Right atrium auricular region (tissue), 2 donors: ENCODE data around the gene RSAD1. TPM values are rescaled to one million over a fixed set of nuclear protein-coding genes. Genes with fewer than 3 reads are reported as not detected.

ENCODE experiments used
- DNase-seq: peaks from one replicate; pipeline ENCODE4 v3.0.0-alpha.2; 2019; ENCODE audit warnings: low spot score
- H3K27ac ChIP-seq, 2 donors: fragments of 200-600 bp; sonication (generic); 1 replicate in 1 of 2; 2 replicates in 1 of 2; pipeline ENCODE4 v1.5.1; 2016 to 2019
- H3K27me3 ChIP-seq, 2 donors: fragments of 200-600 bp; sonication (generic); one replicate each; pipeline versions ENCODE4 v1.5.1 to v1.6.0; 2017 to 2019
- H3K36me3 ChIP-seq: fragments of 200-600 bp; sonication (generic); one replicate; pipeline ENCODE4 v1.5.1; 2016
- H3K4me1 ChIP-seq, 2 donors: fragments of 200-600 bp; sonication (generic); one replicate each; pipeline versions ENCODE4 v1.5.1 to v1.6.0; 2017 to 2019
- H3K4me3 ChIP-seq, 2 donors: fragments of 200-600 bp; sonication (generic); 1 replicate in 1 of 2; 2 replicates in 1 of 2; pipeline ENCODE4 v1.5.1; 2017 to 2019; ENCODE audit warnings: mild to moderate bottlenecking in 1 of 2, moderate library complexity in 1 of 2
- H3K9me3 ChIP-seq, 2 donors: fragments of 200-600 bp; sonication (generic); one replicate each; pipeline ENCODE4 v1.5.1; 2019
- total RNA-seq, 2 donors: library from RNA; depleted of rRNA; stranded (reverse); fragments of >200 nt; gene quantifications; one replicate each; pipeline ENCODE4 v1.1.0, GENCODE V29; 2016
- TF ChIP-seq, protein P1 (sequence below), 2 donors: fragments of 200-600 bp; sonication (generic); IDR thresholded peaks; one replicate each; pipeline ENCODE4 v1.5.1; 2019; ENCODE audit warnings: antibody characterized with exemption in 2 of 2

The RSAD1 gene
- total RNA-seq, 2 donors from 2014 or later = 19.1 to 19.3 TPM

DNA sequence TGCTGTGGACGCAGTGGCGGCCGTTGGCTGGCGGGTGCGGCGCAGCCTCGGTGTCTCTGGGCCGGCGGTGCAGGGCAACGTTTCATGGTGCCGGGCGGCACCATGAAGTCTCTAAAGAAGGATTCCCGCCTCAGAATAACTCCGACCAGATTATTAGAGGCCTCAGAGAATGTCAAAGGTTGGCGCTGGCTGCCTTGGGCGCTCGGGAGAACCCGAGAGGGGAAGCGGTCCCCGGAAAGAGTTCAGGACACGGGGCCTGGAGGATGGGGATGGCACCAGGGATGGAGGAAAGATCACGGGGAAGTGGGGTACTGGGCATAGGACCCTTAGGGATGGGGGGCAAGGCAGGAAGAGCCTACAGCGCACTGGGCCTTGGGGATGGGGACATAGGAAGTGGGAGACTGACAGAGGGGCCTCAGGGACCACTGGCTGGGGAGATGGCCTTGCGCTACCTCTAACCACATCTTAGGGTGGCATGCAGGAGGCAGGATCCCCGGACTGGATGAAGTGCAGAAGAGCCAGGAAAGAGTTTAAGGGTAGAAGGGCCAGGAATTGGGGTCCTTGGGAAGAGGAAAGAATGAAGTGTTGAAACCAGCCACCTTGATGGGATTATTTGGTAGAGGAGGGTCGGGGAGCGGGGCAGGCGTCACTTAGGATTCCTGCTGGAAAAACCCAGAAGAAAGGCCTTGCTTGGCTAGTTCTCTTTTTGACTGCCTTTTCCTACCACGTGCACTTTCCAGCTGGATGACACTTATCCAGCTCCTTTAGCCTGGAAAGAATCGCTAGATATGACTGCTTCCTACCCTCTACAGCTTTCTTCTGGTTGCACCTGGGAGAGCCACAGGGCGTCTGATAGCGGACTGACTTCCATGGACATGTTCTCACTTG lies 30.2 kb downstream of the RSAD1 start:
- H3K4me3 ChIP-seq = peak overlapping the region; percentile 54 to 71

DNA sequence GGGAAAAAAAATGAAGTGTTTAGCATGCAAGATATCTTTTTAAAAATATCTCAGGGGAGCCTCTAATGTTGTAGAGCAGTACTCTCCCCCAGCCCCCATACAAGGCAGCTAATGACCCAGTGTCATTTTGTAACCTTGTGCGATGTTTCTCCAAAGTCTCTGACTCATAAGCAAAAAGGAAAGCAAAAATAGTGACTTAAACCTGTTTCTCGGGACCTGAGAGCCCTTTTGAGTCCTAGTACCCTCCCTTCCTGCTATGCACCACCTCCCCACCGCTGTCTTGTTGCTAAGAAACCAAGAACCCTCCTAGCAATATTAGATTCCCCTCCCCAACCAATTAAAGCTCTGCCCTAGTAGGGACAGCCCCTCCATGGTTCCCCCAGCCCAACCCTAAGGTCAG lies 32.4 kb downstream of the RSAD1 start:
- Histone ChIP-seq H3K27ac (peak overlapping the region in 1 of 2 donors; percentile 17), H3K36me3 (no peaks in the 10 kb centered on the region), H3K27me3 (no peaks in the 10 kb centered on the region), H3K4me3 (no peak overlapping the region), H3K9me3 (no peaks in the 10 kb centered on the region), H3K4me1 (peaks cover 0 to 30% of the 10 kb centered on the region in 2 donors)
- no peak for DNase-seq
- TF ChIP-seq, protein P1, sequence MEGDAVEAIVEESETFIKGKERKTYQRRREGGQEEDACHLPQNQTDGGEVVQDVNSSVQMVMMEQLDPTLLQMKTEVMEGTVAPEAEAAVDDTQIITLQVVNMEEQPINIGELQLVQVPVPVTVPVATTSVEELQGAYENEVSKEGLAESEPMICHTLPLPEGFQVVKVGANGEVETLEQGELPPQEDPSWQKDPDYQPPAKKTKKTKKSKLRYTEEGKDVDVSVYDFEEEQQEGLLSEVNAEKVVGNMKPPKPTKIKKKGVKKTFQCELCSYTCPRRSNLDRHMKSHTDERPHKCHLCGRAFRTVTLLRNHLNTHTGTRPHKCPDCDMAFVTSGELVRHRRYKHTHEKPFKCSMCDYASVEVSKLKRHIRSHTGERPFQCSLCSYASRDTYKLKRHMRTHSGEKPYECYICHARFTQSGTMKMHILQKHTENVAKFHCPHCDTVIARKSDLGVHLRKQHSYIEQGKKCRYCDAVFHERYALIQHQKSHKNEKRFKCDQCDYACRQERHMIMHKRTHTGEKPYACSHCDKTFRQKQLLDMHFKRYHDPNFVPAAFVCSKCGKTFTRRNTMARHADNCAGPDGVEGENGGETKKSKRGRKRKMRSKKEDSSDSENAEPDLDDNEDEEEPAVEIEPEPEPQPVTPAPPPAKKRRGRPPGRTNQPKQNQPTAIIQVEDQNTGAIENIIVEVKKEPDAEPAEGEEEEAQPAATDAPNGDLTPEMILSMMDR (IDR thresholded peaks at IDR 0.05) = no peak

More for the DNA sequence above, 30.2 kb downstream of the RSAD1 start:
- H3K9me3 ChIP-seq = no peaks in the 10 kb centered on the region
- DNase-seq = no peak
- H3K4me1 ChIP-seq = peaks cover 0 to 16% of the 10 kb centered on the region in 2 donors
- no peaks in the 10 kb centered on the region for H3K36me3 ChIP-seq
- H3K27me3 ChIP-seq = no peaks in the 10 kb centered on the region
- H3K27ac ChIP-seq = peak overlapping the region; percentile 81 to 86
- TF ChIP-seq, protein P1 (IDR thresholded peaks at IDR 0.05) = no peak

DNA sequence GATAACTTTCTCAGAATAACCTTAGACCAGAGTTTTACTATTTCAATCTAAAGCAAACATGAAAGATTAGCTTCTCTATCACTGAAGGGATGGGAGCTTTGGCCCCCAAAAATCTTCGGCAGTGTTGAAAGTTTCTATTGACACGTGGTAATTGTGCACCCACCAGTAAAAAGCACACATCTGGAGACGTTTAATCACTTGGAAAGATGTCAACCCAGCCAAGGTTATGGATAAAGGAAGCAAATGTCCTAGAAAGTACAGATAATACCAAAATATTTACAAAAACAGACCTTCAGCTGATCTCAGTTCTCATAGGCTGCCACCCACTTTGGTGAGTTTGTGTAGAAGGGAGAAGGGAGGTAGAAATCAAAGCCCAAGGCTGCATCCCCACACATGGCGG lies 34.8 kb downstream of the RSAD1 start:
- H3K9me3 ChIP-seq = no peaks in the 10 kb centered on the region
- no peak for DNase-seq
- H3K27me3 ChIP-seq = no peaks in the 10 kb centered on the region
- TF ChIP-seq, protein P1 (IDR thresholded peaks at IDR 0.05) = no peak
- no peak overlapping the region for H3K4me3 ChIP-seq
- H3K36me3 ChIP-seq = no peaks in the 10 kb centered on the region
- H3K4me1 ChIP-seq = peaks cover 0 to 30% of the 10 kb centered on the region in 2 donors
- no peak overlapping the region for H3K27ac ChIP-seq

DNA sequence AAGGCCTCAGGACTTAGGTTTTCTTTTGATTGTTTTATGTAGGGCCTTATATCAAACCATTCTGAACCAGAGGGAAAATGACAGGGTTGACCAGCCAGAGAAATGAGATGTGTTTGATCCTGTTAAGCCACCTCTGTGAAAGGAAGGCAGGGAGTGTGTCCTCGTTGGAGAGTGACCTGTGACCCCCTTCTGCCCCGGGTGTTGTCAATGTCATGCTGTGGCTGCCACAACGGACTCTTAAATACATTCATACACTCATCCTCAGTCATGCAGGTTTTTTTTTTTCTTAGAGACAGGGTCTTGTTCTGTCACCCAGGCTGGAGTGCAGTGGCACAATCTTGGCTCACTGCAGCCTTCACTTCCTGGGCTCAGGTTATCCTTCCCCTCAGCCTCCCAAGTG lies 35.7 kb downstream of the RSAD1 start:
- Histone ChIP-seq H3K9me3 (no peaks in the 10 kb centered on the region), H3K27me3 (no peaks in the 10 kb centered on the region), H3K4me3 (no peak overlapping the region), H3K27ac (peak overlapping the region in 1 of 2 donors; percentile 16), H3K36me3 (no peaks in the 10 kb centered on the region), H3K4me1 (peaks cover 0 to 22% of the 10 kb centered on the region in 2 donors)
- no peak for DNase-seq
- TF ChIP-seq, protein P1 (IDR thresholded peaks at IDR 0.05) = no peak

DNA sequence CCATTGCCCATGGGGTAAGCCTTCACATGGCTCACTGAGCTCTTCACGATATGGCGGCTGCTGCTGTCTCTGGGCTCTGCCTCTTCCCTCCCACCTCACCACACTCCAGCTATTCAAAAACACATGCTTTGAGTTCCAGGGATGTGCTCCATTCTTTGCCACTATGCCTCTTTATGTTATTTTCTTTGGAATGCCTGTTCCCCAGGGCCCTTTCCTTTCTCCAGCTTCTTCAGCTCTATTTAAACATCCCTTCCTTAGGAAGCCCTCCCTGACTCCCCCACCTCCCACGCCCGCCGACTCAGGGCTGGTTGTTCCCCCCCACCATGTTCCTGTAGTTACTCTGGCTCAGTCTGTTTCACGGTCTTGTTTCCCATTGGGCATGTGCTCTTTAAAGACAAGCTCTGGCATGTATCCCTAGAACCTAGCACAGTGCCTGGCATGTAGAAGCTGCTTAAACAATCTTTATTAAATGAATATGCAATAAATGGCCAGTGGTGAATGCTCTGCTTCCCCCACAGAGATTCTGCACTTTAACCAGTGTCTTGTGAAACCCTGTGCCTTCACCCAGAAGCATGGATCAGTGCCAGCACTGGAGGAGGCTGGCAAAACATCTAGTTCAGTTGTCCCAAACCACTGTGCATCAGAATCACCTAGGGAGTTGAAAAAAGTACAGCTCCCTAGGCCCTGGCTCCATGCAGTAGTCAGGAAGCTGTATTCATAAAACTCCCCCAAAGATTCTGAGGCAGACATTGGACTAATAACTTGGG lies 36.5 kb downstream of the RSAD1 start:
- no peak overlapping the region for H3K4me3 ChIP-seq
- H3K4me1 ChIP-seq = peaks cover 0 to 22% of the 10 kb centered on the region in 2 donors
- H3K9me3 ChIP-seq = no peaks in the 10 kb centered on the region
- H3K36me3 ChIP-seq = no peaks in the 10 kb centered on the region
- TF ChIP-seq, protein P1 (IDR thresholded peaks at IDR 0.05) = no peak
- H3K27ac ChIP-seq = peak overlapping the region in 1 of 2 donors; percentile 16
- DNase-seq = no peak
- H3K27me3 ChIP-seq = no peaks in the 10 kb centered on the region
